HCT116 (cell line): ENCODE data around the gene CNTROB. TPM values are rescaled to one million over a fixed set of nuclear protein-coding genes. Genes with fewer than 3 reads are reported as not detected.

Experiments
- ATAC-seq: fragments of 200-7000 bp; cut with Tn5 transposase; 2 replicates; pipeline ENCODE4 v1.9.1; 2020; ENCODE audit warnings: mild to moderate bottlenecking, moderate library complexity
- BruUV-seq: library from RNA; stranded (reverse); fragments of 400-500 nt; replicated peaks from 2 replicates; lab custom pipeline; 2021; lab: Mats Ljungman, UMichigan
- CTCF ChIA-PET: fragments of 300-600 bp; sonication (Branson Sonifier 250); formaldehyde crosslinking; loops from one replicate; lab custom pipeline; 2021; ENCODE audit warnings: antibody characterized with exemption; lab: Charles Lee
- POLR2A ChIA-PET: fragments of 300-600, 350-600 bp; sonication (Branson Sonifier 250); formaldehyde crosslinking; loops from one replicate; lab custom pipeline; 2021; ENCODE audit warnings: antibody characterized with exemption; lab: Charles Lee
- RAD21 ChIA-PET, 2 experiments: fragments of 300-600 bp; sonication (Branson Sonifier 250); formaldehyde crosslinking; loops; one replicate each; lab custom pipeline; 2023; ENCODE audit warnings: low total read pairs in 2 of 2; ENCODE audit not compliant: uncharacterized antibody in 2 of 2, unreplicated experiment in 2 of 2, low non-redundant PET in 1 of 2; lab: Charles Lee
- DNase-seq: peaks from one replicate; pipeline ENCODE4 v3.0.0-alpha.2; 2010; ENCODE audit warnings: low read depth, low spot score
- H2AFZ ChIP-seq: fragments of 200-600 bp; shearing (Covaris generic), sonication (generic); 2 replicates; pipeline ENCODE4 v1.6.1; 2017; ENCODE audit warnings: low read depth, mixed run types, mixed read lengths, antibody characterized with exemption, low read length; ENCODE audit not compliant: poor library complexity, severe bottlenecking
- H3K27ac ChIP-seq: 2 replicates; pipeline ENCODE4 v1.5.1; 2012; ENCODE audit warnings: low read depth, low read length
- H3K27me3 ChIP-seq: fragments of 200-600 bp; sonication (generic); 2 replicates; pipeline ENCODE4 v1.6.1; 2016; ENCODE audit warnings: mixed run types, low read length, mixed read lengths; ENCODE audit not compliant: insufficient read depth
- H3K36me3 ChIP-seq, 2 experiments: fragments of 200-500 bp in 1 of 2; fragments of 200-600 bp in 1 of 2; sonication (Bioruptor generic) in 1 of 2; sonication (generic) in 1 of 2; 2 replicates each; pipeline versions ENCODE4 v1.5.1 to v1.6.1; 2014 to 2016; ENCODE audit warnings: low read length in 2 of 2, inconsistent platforms in 1 of 2, mixed read lengths in 1 of 2, mixed run types in 1 of 2; ENCODE audit not compliant: insufficient read depth in 2 of 2, control insufficient read depth in 1 of 2
- H3K4me1 ChIP-seq, 2 experiments: fragments of 200-600 bp in 1 of 2; sonication (generic) in 1 of 2; 2 replicates each; pipeline versions ENCODE4 v1.5.1 to v1.6.1; 2012 to 2017; ENCODE audit warnings: low read length in 2 of 2, inconsistent platforms in 1 of 2, mild to moderate bottlenecking in 1 of 2, mixed read lengths in 1 of 2, mixed run types in 1 of 2, moderate library complexity in 1 of 2; ENCODE audit not compliant: insufficient read depth in 2 of 2, control insufficient read depth in 1 of 2
- H3K4me2 ChIP-seq: fragments of 200-600 bp; sonication (generic); 2 replicates; pipeline ENCODE4 v1.6.1; 2017; ENCODE audit warnings: mixed run types, low read length, mixed read lengths
- H3K4me3 ChIP-seq, 2 experiments: fragments of 200-600 bp in 1 of 2; sonication (generic) in 1 of 2; replicated peaks in 1 of 2; 2 replicates each; pipeline ENCODE4 v1.5.1; 2011 to 2016; ENCODE audit warnings: low read length in 2 of 2, control low read depth in 1 of 2, low read depth in 1 of 2, mild to moderate bottlenecking in 1 of 2, mixed read lengths in 1 of 2, mixed run types in 1 of 2
- H3K79me2 ChIP-seq: fragments of 200-600 bp; sonication (generic); 2 replicates; pipeline ENCODE4 v1.6.1; 2017; ENCODE audit warnings: mild to moderate bottlenecking, mixed run types, low read length, moderate library complexity, mixed read lengths; ENCODE audit not compliant: insufficient read depth
- H3K9ac ChIP-seq: fragments of 200-600 bp; sonication (generic); 2 replicates; pipeline ENCODE4 v1.6.1; 2016; ENCODE audit warnings: low read length, mixed read lengths
- H3K9me2 ChIP-seq: fragments of 200-600 bp; sonication (generic), shearing (Covaris generic); 2 replicates; pipeline ENCODE4 v1.6.1; 2017; ENCODE audit warnings: mixed run types, mild to moderate bottlenecking, moderate library complexity; ENCODE audit not compliant: insufficient read depth
- H3K9me3 ChIP-seq, 2 experiments: fragments of 200-500 bp in 1 of 2; fragments of 200-600 bp in 1 of 2; sonication (Bioruptor generic) in 1 of 2; sonication (generic) in 1 of 2; 2 replicates each; pipeline ENCODE4 v1.6.1; 2014 to 2017; ENCODE audit warnings: low read length in 2 of 2, mixed read lengths in 2 of 2, inconsistent platforms in 1 of 2, low read depth in 1 of 2, mild to moderate bottlenecking in 1 of 2, mixed run types in 1 of 2, moderate library complexity in 1 of 2; ENCODE audit not compliant: control insufficient read depth in 1 of 2, insufficient read depth in 1 of 2
- H4K20me1 ChIP-seq: fragments of 200-600 bp; sonication (generic), shearing (Covaris generic); 2 replicates; pipeline ENCODE4 v1.6.1; 2017; ENCODE audit warnings: mixed run types, mild to moderate bottlenecking, moderate library complexity; ENCODE audit not compliant: insufficient read depth
- CBX3 ChIP-seq: IDR thresholded peaks from 2 replicates; pipeline ENCODE4 v1.6.1; 2012; ENCODE audit warnings: low read depth
- CTCF ChIP-seq, 3 experiments: fragments of 200-600 bp in 1 of 3; sonication (generic) in 1 of 3; IDR thresholded peaks in 2 of 3; conservative IDR thresholded peaks in 1 of 3; 2 replicates each; pipeline ENCODE4 v1.5.1; 2012 to 2017; ENCODE audit warnings: low read depth in 2 of 3, low read length in 2 of 3, antibody characterized with exemption in 1 of 3, borderline replicate concordance in 1 of 3, control low read depth in 1 of 3, mild to moderate bottlenecking in 1 of 3, mixed read lengths in 1 of 3, mixed run types in 1 of 3, moderate library complexity in 1 of 3; ENCODE audit not compliant: insufficient read depth in 1 of 3
- EGR1 ChIP-seq: IDR thresholded peaks from 2 replicates; pipeline ENCODE4 v1.6.1; 2012; ENCODE audit warnings: low read depth
- ELF1 ChIP-seq: IDR thresholded peaks from 2 replicates; pipeline ENCODE4 v1.6.1; 2012; ENCODE audit warnings: low read depth, borderline replicate concordance
- EZH2phosphoT487 ChIP-seq: fragments of 200-600 bp; IDR thresholded peaks from 2 replicates; pipeline ENCODE4 v1.6.1; 2018; ENCODE audit warnings: antibody characterized with exemption, borderline replicate concordance
- FOSL1 ChIP-seq: IDR thresholded peaks from 2 replicates; pipeline ENCODE4 v1.6.1; 2012; ENCODE audit warnings: low read depth
- JUND ChIP-seq: IDR thresholded peaks from 2 replicates; pipeline ENCODE4 v1.6.1; 2012
- POLR2A ChIP-seq: IDR thresholded peaks from 2 replicates; pipeline ENCODE4 v1.7.0; 2011; ENCODE audit warnings: borderline replicate concordance; ENCODE audit not compliant: insufficient read depth, insufficient read length; ENCODE audit errors: extremely low read depth
- POLR2AphosphoS5 ChIP-seq: IDR thresholded peaks from 2 replicates; pipeline ENCODE4 v1.6.1; 2011; ENCODE audit warnings: mild to moderate bottlenecking, low read depth, low read length, moderate library complexity
- SIN3A ChIP-seq: IDR thresholded peaks from 2 replicates; pipeline ENCODE4 v1.6.1; 2012; ENCODE audit warnings: low read depth
- SRF ChIP-seq: IDR thresholded peaks from 2 replicates; pipeline ENCODE4 v1.6.1; 2012; ENCODE audit warnings: low read depth
- TCF7L2 ChIP-seq: IDR thresholded peaks from 2 replicates; pipeline ENCODE4 v1.7.0; 2011; ENCODE audit warnings: borderline replicate concordance, inconsistent platforms; ENCODE audit not compliant: insufficient read depth, insufficient read length; ENCODE audit errors: extremely low read depth
- YY1 ChIP-seq: IDR thresholded peaks from 2 replicates; pipeline ENCODE4 v1.6.1; 2011; ENCODE audit warnings: low read length, low read depth, moderate library complexity, mild to moderate bottlenecking; ENCODE audit not compliant: insufficient replicate concordance; ENCODE audit errors: extremely low read depth
- ZBTB33 ChIP-seq: IDR thresholded peaks from 2 replicates; pipeline ENCODE4 v1.6.1; 2011; ENCODE audit warnings: mild to moderate bottlenecking, low read length, moderate library complexity; ENCODE audit not compliant: insufficient replicate concordance; ENCODE audit errors: extremely low read depth
- ZFX ChIP-seq: fragments of 450-650 bp; IDR thresholded peaks from 2 replicates; pipeline ENCODE4 v1.6.1; 2017
- intact Hi-C: fragments of 100-400 bp; cut with micrococcal nuclease; formaldehyde crosslinking; loops from 2 replicates; pipeline ENCODE4 v1.10.0; 2022
- total RNA-seq: library from RNA; stranded (reverse); gene quantifications from one replicate; pipeline ENCODE4 v1.2.1, GENCODE V29; 2021; ENCODE audit not compliant: unreplicated experiment
- TF ChIP-seq, protein P1 (sequence below): IDR thresholded peaks from 2 replicates; pipeline ENCODE4 v1.6.1; 2012

Gene CNTROB
- total RNA-seq, 1 experiment from 2014 or later: 54.6 TPM

DNA sequence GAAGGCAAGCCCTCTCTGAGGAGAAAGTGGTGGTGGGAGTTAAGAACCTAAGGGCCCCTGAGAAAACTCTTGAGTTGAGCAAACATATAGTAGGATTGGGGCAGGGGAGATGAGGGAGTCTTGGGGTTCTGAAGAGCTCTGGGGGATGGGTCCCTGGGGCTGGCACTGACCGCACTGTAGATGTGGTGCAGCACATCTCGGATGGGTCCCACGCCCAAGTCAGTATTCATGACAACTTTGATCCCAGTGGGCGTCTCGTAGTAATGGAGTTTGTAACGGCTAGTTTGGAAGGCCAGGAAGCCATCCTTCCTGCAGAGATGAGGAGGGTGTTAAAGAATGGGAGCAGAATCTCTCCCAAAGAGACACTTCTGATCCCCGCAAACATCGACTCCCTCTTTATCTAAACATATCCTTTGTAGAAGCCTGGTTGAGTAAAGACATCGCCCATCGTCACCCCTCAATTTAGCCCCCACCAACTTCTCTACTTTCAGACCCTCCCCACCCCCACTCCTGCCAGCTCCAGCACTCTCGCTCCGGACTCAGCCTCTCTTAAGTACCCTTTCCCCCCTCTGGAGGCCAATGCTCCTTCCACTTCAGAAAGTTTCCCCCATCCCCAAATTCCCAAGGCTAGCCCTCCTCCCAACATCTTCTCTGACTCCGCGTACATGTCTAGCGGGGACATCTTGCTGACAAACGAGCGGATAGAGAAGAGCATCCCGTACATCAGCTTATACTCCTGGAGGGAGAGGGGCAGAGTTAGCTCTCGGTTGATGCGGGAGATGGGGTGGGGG is 970 bp upstream of the CNTROB start:
- DNase-seq (no peak), ATAC-seq (no peak)
- Histone ChIP-seq H3K9ac (peak overlapping the region; percentile 73), H3K27ac (peak overlapping the region; percentile 3), H3K4me1 (peaks cover 12 to 25% of the 10 kb centered on the region in 2 experiments; a peak in 3 of 4 replicates), H3K4me2 (peak overlapping the region; percentile 82), H3K79me2 (peaks cover 40% of the 10 kb centered on the region), H3K9me2 (no peaks in the 10 kb centered on the region), H3K4me3 (peak overlapping the region; percentile 91 to 98), H4K20me1 (no peaks in the 10 kb centered on the region), H3K9me3 (no peaks in the 10 kb centered on the region), H2AFZ (no peak overlapping the region), H3K36me3 (peaks cover 7 to 12% of the 10 kb centered on the region in 2 experiments; a peak in 2 of 4 replicates), H3K27me3 (no peaks in the 10 kb centered on the region)
- BruUV-seq: TSS peak; percentile 85
- ChIA-PET CTCF (interaction anchor here (0.7 to 1.4 kb wide), 7 partner anchors 18 to 149 kb away, joined by 3 to 6 read pairs (median 4); no protein-coding TSS in a partner anchor), RAD21 (interaction anchor here in 1 of 2 experiments (0.8 kb wide), 1 partner anchor 46 kb away, joined by 3 read pairs; no protein-coding TSS in a partner anchor), POLR2A (interaction anchor here (0.5 to 1.0 kb wide), 2 partner anchors 214 to 242 kb away, joined by 3 to 7 read pairs; partner anchors contain the start of gene DNAH2)
- TF ChIP-seq SIN3A: no peak
- TF ChIP-seq EZH2phosphoT487: no peak
- no peak for TF ChIP-seq POLR2A
- no peak for TF ChIP-seq EGR1
- TF ChIP-seq, protein P1, sequence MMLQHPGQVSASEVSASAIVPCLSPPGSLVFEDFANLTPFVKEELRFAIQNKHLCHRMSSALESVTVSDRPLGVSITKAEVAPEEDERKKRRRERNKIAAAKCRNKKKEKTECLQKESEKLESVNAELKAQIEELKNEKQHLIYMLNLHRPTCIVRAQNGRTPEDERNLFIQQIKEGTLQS: no peak
- TF ChIP-seq ZFX: no peak
- TF ChIP-seq CTCF (IDR thresholded peaks at IDR 0.05 in 2 of 3, conservative IDR thresholded peaks at IDR 0.05 in 1 of 3; ENCODE audit: borderline replicate concordance in 1 of 3, insufficient read depth in 1 of 3, low read depth in 2 of 3, low read length in 2 of 3): no peak
- TF ChIP-seq POLR2AphosphoS5: no peak
- no peak for TF ChIP-seq YY1
- TF ChIP-seq ZBTB33: no peak
- no peak for TF ChIP-seq FOSL1
- TF ChIP-seq CBX3: no peak
- TF ChIP-seq SRF: no peak
- no peak for TF ChIP-seq JUND
- no peak for TF ChIP-seq ELF1
- TF ChIP-seq TCF7L2: no peak
- intact Hi-C loops: no loop called here
